Activated CD8-positive, alpha-beta memory T cell treated with anti-CD3 and anti-CD28 coated beads, Interleukin-2, amount 50 U/mL, for 48 hours (primary cell): ENCODE data around the gene ANKRD40.
"Not testable (repeated sequence)": the region's sequence is repeated elsewhere in the genome, so short reads cannot be mapped to it uniquely, and the experiment has no call there.

Source experiments
- DNase-seq: peaks from one replicate; pipeline ENCODE4 v3.0.0-alpha.2; 2020

ANKRD40 gene

DNA sequence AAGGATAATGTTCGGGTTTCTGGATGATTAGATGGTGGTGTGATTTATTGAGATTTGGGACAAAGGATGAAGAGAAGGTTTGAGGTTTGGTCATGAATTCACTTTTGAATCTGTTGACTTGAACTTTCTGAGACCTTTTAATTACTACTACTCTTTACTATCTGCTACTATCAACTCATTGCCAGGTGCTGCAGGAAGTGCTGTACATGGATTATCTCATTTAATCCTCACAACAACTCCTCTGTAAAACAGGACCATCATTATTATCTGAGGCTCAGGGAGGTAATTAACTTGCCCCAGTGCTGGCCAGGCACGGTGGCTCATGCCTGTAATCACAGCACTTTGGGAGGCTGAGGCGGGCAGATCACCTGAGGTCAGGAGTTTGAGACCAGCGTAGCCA, 2.9 kb upstream of the ANKRD40 start:
- no peak for DNase-seq

DNA sequence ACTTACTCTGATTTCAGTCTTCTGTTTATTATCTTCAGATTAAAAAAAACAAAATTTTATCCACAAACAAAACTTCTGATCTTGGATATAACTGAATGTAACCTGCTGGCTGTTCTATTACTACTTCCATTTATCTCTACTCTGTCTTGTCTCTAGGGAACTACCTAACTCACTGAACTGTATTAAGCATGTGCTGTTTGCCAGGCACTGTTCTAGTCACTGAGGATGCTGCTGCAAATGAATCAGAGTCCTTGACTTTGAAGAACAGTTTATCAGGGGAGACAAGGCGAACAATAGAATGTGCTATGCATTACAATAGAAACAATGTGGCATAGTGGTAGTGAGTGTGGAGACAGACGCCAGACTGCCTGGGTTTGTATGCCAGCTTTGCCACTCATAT, 2.3 kb upstream of the ANKRD40 start:
- DNase-seq: no peak

DNA sequence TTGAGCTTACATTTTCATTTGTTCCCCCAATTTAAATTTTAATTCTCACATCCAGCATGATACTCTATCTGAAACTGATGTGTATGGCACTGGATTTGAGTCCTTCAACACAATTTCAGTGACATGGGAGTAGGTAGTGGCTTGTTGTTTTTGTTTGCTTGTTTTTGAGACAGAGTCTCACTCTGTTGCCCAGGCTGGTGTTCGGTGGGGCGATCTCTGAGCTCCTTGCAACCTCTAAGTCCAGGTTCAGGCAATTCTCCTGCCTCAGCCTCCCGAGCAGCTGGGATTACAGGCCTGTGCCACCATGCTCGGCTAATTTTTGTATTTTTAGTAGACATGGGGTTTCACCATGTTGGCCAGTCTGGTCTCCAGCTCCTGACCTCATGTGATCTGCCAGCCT, 1.3 kb upstream of the ANKRD40 start:
- DNase-seq: not testable (repeated sequence)

DNA sequence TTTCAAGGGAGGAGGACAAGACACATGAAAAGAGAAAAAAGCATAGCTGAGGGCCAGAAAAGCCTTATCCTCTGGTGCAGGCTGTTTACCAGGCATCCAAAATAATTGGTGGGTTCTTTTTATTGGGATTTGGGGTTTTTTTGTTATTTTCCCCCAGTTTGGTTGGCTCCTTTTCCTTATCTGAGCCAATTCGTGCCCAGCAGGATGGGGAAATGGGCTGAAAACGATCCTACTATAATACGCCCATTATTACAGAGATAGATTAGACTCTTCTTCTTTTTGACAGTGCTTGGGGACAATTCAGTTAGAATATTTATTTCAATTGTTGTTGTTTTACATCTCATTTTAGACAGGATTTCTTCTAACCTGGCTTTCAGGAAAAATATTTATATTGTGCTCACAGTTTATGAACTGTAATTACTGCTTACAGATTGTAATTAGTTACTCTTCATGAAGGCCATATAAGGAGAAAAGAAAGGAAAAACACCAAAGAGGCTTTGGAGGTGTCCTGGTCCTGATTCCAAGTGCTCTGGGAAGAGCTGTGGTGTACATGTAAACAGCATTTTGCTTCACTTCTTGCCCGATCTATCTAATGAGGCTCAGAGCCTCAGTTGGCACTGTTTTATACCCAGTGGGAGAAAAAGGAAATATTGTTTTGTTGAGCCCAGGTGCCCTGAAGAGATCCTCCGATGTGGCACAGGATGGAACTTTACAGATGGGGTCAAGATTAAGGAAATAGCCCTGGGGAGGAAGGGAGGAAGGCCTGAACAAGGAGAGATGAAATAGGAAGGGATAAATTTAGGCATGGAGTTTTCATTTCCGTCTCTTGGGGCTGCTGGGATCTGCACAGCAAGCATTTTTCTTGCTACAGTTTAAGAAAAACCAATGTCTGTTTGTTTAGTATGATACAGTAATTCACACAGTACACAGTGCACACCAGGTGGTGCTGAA, 611 bp upstream of the ANKRD40 start:
- no peak for DNase-seq

DNA sequence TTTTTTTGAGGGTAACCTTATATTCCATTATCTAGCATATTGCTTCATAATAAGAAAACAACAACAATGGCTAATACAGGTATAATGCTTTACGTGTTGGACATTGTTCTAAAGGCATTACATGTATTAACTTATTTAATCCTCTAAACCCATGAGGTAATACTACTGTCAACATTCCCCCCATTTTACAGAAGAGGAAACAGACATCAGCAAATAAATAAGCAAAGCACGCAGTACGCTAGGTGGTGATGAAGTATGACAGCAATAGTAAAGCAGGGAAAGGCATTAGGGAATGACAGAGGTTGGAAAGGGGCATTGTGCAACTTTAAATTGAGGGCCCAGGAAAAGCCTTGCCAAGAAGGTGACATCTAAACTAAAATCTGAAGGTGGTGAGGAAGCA, 4.6 kb downstream of the ANKRD40 start:
- DNase-seq: no peak

DNA sequence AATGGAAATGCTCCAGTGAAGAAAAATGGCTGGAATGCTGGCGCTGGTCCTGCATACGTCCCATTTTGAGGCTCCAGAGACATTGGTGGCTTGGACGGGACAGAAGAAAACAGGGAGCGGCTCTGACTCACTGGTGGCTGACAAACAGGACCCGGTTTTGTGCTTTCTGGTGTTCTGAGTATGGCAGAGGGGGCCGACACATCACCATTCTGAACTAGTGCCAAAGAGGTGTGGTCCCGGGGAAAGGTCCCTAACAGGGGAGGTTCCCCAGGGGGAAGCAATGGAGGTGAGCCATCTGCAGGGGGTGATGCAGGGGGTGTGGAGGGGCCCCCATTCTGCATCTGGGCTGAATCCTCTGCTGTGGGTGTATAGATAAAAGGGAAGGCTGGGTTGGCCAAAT, 8.3 kb downstream of the ANKRD40 start:
- DNase-seq: no peak

DNA sequence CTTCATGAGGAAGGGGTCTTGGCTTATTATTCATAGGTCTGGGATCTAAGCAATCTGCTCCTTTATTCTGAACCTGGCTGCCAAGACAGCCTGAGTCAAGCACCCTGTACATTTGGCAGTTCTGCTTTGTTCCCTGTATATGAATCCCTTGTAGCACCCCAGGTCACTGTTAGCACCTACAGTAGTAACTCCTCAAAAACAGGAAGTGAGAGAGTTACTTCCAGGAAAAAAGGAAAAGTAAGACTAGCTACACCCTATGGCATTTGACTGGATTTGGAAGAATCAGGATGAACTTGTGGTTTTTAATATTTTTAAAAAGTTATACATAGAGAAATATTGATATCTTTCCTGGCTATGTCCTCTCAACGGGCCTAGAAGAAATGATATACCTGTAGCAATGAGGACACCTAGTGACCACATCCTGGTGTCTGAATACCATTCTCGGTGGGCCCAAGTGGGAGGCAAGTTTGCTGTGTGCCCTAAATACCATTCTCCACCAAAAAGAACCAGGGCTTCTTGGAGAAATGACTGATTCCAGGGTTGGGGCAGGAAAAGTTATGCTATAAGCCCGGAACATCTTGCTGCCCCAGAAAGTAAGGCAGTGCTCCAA, 9.9 kb downstream of the ANKRD40 start:
- no peak for DNase-seq

DNA sequence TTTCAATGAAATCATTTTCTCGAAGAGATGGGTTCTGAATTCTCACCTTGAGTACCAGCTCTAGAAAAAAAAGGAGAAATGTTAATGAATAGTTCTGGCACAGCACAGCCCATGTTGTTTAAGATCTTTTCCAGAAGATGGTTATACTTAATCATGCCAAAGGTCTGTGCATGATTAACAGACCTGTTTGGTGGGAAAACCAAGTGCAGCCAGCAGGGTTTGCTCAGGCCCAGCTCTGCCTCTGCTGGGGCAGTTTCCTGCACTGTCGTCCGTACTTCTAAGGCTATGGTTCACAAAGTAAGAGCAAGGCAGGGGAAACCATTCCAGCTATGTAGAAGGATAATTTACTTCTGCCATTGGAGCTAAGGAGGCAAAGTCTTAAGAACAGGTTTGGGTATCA, 10.7 kb downstream of the ANKRD40 start:
- DNase-seq: no peak

DNA sequence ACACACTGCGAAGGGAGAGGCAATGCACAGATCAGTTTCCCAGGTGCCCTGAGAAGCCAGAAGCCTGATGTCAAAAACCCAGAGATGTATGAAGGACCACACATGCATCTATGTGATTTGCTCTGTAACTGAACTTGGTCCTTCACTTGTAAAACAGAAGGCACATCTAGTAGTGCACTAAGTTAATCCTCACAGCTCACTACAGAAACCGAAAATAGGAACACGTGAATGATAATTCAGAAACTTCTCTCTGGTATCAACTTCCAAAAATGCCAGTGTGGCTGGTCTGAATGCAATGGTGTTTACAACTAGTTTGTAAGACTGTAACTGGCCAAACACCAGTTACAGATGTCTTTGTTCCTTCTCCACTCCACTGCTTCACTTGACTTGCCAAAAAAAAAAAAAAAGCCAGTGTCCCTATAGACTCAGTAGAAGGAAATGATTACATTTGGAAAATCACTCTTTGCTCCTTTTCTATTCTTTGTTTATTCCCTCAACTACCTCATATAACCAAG, 11.3 kb downstream of the ANKRD40 start:
- no peak for DNase-seq

DNA sequence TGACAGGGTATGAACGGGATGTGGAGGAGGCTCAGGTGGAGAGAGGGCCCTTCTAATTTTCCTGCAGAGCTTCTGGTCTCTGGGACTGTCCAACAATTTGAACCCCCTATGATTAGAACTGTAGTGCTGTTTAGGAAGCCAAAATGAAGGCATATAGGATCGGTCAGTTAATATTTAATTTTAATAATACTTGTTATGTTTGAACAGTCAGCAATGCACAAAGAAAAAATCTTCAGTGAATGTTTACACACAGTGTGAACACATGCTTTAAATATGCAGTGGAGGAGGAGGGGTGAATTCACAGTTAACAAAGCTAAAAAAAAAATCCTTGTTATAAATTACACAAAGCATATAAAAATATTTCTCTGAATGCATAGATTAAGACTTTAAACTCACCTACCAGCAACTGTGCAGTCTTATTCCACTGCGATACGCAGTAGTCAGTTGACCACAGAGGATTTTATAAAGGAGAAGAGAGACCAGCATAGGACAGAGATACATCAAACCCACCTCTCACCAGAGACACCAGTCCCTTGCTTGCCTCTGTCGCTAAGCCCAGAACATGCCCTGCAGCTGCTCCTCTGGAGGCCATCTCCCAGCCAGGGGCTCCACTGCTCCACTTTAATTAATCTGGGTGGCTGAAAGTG, 14.6 kb downstream of the ANKRD40 start:
- no peak for DNase-seq

DNA sequence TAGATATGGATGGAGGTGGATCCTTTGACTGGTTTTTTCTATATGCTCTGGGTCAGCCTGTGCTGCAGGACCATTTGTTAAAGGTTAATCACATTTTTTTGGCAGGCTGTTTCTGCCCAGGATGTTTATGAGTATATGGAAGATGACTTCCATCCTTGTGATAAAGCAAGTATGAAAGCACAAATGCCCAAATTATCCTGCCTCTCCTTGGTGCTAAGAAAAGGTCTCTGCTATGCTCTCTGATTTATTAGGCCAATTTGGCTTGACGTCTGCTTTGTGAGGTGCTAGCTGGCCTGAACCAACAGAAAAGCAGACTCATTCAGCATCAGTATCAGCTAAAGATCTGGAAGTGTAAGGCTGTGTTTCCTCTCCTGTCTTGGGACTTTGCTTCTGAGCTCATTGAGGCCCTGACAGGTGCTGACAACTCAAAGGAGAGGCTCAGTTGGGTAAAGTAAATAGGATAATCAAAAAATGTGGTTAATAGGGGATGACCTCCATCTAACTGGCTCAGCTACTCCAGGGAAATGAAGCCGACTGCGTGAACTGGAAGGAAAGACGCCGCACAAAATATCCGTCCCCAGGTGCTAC, 15.2 kb downstream of the ANKRD40 start:
- no peak for DNase-seq

DNA sequence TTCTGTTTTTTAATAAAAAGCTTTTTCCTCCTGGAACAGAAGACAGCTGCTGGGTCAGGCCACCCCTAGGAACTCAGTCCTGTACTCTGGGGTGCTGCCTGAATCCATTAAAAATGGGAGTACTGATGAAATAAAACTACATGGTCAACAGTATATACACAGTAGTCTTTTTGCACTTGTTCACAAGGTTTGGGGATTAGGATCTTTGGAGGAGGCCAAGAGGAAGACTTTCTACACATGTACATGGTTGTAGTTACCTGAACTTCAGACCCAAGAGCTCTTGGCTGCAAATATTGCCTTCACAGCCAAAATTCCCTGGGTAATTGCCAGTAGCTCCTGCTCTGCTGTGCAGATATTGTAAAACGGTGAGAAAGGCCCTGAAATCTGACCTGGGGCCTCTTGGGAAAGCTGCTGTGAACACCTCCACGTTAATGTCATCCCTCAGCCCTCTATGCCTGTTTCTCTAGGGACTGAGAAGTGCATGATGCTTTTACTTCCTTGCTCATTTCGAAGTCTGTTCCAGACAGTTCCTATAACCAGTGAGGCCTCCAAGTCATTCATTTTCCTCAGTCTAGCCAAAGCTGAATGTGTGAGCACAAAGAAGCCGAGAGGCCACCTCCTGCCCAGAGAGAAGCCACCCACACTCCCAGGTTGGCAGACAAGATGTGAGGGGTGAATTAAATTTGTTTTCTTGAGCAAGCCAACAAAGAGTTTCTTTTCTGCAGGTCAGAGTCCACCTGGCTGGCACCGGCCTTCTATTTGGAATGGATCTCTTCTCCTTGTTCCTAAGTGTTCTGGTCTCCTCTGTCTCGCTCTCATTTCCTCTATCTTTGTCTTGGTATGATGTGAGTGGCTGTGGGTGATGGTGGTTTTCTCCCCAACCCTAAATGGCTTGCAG, 15.9 kb downstream of the ANKRD40 start:
- no peak for DNase-seq

DNA sequence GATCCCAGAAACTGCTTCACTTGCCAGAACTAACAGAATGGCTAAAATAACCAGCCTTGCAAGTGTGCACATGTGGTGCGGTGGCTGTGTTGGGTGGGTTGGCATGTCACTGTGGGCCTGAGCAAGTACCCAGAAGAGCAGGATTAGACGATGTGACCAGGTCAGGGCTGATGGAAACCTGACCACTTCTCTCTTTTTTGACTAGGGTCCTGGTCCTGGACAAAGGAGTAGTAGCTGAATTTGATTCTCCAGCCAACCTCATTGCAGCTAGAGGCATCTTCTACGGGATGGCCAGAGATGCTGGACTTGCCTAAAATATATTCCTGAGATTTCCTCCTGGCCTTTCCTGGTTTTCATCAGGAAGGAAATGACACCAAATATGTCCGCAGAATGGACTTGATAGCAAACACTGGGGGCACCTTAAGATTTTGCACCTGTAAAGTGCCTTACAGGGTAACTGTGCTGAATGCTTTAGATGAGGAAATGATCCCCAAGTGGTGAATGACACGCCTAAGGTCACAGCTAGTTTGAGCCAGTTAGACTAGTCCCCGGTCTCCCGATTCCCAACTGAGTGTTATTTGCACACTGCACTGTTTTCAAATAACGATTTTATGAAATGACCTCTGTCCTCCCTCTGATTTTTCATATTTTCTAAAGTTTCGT, 16.7 kb downstream of the ANKRD40 start:
- DNase-seq: no peak

DNA sequence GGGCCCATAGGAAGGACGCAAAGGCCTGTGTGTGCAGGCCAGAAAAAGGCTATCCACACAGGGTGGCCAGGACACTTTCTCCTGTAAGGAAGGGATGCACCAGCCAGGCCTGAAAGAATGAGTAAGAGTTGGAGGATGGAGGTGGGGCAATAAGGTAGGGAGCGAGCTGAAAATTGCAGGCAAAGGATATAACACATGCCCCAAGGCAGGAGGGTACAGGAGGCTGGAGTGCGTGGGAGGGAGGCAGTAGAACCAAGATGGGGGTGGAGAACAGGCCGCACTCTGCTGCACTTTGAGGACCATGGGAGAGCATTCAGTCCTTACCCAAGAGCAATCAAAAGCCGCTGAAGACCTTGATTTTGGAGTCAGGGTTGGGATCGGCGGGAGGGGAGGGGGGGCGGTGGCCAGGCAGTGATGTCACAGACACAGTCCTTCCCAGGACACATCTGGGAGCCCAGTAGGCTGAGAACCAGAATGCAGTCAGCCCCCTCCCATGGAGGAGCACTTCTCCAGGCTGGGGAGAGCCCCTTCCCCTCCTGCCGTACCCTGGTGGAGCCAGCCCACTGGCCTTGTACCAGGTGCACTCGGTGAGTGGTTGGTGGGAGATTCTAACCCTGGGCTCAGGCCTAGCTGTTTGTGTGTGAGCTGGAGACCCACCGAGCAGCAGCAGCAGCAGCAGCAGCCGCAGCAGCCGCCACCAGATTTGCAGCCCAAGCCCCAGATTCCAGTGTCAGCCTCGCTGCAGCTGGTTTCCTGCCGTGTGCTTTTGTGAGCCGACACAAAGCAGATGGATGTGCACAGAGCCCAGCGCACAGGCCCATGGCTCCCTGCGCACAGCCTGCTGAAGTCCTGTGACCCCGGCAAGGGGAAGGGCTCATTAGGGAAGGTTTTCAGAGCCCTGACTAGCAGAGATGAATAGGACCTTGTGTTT, 17.5 kb downstream of the ANKRD40 start:
- no peak for DNase-seq

DNA sequence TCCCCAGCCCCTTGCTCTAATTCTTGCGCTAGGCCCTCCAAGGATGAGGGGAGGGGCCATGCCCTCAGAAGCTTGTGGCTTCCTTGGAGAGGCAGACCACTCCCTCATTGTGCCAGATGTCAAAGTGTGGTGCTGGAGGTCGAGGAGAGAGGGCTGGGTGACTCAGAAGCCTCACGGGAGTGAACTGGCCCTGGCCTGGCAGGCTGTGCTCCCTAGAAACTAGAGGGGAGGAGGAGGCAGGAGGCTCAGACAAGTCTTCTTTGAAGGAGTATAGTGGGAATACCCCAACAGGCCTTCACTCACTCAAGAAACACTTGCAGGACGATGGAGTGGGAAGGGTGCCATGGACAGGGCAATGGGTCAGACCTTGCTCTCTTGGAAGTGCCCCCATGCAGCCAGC, 18.5 kb downstream of the ANKRD40 start:
- no peak for DNase-seq

DNA sequence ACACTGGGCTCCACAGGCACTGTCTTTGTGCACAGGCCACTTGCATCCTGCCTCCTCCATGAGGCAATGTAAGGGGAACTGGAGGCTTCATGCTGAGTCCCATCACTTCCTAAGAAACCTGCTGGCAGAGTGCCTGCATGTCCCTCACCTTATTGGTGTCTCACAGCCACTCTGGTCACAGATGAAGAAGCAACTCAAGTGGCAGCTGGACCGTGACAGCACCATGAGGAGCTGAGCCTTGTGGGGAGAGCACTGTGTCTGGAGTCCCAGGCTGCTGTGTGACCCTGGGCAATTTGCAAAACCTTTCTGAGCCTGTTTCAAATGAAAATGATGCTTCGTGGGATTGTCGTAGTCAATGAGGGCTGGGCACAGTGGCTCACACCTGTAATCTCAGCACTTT, 19.5 kb downstream of the ANKRD40 start:
- no peak for DNase-seq

DNA sequence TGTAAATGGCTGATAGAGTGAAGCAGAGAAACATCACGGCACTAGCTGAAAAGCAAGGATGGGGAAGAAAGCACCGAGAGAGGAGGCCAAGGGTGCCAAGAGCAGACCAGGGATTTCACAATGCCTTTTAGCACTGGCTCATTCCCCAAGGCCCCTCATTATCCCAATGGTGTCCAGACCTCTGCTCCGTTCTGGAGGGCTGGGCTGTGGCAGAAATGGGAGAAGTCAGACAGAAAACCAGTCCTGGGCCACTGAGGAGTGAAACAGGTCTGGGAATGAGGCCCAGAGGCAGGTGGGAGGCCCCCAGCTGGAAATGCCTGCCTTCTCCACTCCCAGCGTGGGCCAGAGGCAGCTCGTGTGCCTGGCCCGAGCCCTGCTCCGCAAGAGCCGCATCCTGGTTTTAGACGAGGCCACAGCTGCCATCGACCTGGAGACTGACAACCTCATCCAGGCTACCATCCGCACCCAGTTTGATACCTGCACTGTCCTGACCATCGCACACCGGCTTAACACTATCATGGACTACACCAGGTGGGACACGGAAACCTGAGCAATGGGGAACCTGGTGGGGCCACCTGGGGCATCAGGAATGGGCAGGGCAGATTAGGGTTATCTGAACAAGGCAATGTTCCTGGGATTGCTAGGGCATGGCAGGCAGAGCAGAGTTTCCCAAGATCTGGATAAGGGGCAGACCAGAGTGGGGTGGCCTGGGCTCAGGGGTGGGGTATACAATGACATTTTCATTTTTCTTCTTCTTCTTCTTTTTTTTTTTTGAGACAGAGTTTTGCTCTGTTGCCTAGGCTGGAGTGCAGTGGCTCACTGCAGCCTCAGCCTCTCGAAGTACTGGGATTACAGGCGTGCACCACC, 20.3 kb downstream of the ANKRD40 start:
- DNase-seq: no peak

DNA sequence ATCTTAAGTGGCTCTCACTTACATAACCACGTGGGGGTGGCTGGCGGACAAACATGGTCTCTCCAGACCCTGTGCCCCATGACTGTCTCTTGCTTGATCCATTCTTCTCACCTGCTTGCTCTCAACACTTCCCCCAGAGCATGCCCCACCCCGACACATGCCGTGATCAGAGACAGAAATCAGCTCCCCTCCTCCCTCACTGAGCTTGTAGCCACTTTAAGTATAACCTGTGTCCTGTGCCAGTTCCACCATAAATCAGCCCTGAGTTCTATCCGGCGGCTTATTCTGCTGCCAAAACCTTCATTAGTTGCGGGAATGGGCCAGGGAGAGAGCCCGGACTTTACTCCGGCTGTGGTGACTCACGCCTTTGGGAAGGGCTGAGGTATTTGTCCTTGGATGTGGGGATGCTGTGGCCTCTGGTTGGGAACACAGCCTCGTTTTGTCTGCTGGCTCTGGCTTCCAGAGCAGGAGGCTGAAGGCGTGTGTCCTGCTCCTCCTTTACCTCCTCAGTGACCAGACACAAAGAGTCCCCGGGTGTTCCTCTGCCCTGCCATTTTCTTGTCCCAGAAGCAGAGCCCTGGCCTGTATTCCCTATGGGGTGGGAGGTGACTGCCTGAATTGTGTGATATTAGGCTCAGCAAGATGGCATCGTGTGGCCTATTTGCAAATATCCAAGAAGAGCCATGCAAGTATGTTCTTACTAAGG, 21.1 kb downstream of the ANKRD40 start:
- no peak for DNase-seq
